Lung (tissue), 12 donors: ENCODE results near the gene IZUMO3. TPM values are rescaled to one million over a fixed set of nuclear protein-coding genes. Genes with fewer than 3 reads are reported as not detected.
"Not testable (repeated sequence)": the region's sequence is repeated elsewhere in the genome, so short reads cannot be mapped to it uniquely, and the experiment has no call there.

Experiments
- ATAC-seq: fragments of 200-7000 bp; cut with Tn5 transposase; one replicate; pipeline ENCODE4 v1.9.1; 2020; ENCODE audit warnings: moderate number of reproducible peaks; ENCODE audit not compliant: insufficient read depth, low FRiP score
- DNase-seq, 3 donors: peaks; one replicate each; pipeline ENCODE4 v3.0.0-alpha.2; 2013 to 2017
- H3K27ac ChIP-seq, 2 donors: one replicate each; pipeline ENCODE4 v1.5.1; 2013; ENCODE audit warnings: mild to moderate bottlenecking in 2 of 2, moderate library complexity in 2 of 2, control low read depth in 1 of 2, inconsistent platforms in 1 of 2, low read depth in 1 of 2, low read length in 1 of 2
- H3K27me3 ChIP-seq, 3 donors: one replicate each; pipeline ENCODE4 v1.5.1; 2013; ENCODE audit warnings: low read length in 2 of 3; ENCODE audit not compliant: control insufficient read depth in 3 of 3, insufficient read depth in 3 of 3
- H3K36me3 ChIP-seq, 4 donors: one replicate each; pipeline ENCODE4 v1.5.1; 2013; ENCODE audit warnings: low read length in 4 of 4, mild to moderate bottlenecking in 1 of 4, moderate library complexity in 1 of 4; ENCODE audit not compliant: control insufficient read depth in 4 of 4, insufficient read depth in 4 of 4
- H3K4me1 ChIP-seq, 5 donors: one replicate each; pipeline ENCODE4 v1.5.1; 2013; ENCODE audit warnings: low read length in 5 of 5, mild to moderate bottlenecking in 2 of 5, moderate library complexity in 1 of 5; ENCODE audit not compliant: control insufficient read depth in 5 of 5, insufficient read depth in 5 of 5
- H3K4me3 ChIP-seq: one replicate; pipeline ENCODE4 v1.5.1; 2013; ENCODE audit warnings: mild to moderate bottlenecking, control low read depth, moderate library complexity
- H3K9ac ChIP-seq, 2 donors: one replicate each; pipeline ENCODE4 v1.5.1; 2013; ENCODE audit warnings: low read length in 2 of 2, control low read depth in 1 of 2; ENCODE audit not compliant: insufficient read depth in 1 of 2
- H3K9me3 ChIP-seq, 4 donors: one replicate each; pipeline ENCODE4 v1.5.1; 2013; ENCODE audit warnings: low read length in 3 of 4, mild to moderate bottlenecking in 1 of 4, moderate library complexity in 1 of 4; ENCODE audit not compliant: control insufficient read depth in 4 of 4, insufficient read depth in 3 of 4
- CTCF ChIP-seq: IDR thresholded peaks from 2 replicates; pipeline ENCODE4 v1.5.1; 2012; ENCODE audit warnings: mild to moderate bottlenecking; ENCODE audit errors: control extremely low read depth, extremely low read depth
- WGBS, 2 donors: extraction: QIAGEN DNeasy Blood & Tissue Kit; methylation state at CpG; one replicate each; pipeline ENCODE4 v1.1.7; 2013; 5-methylcytosine and 5-hydroxymethylcytosine counted together
- polyA plus RNA-seq, 2 donors: library from polyadenylated mRNA; stranded (reverse); fragments of 200-250 nt; gene quantifications; one replicate each; pipeline ENCODE4 v1.2.1, GENCODE V29; 2013
- total RNA-seq, 2 donors: library from RNA; depleted of rRNA in 1 of 2; stranded (reverse); fragments of >200 nt in 1 of 2; gene quantifications; one replicate each; pipeline ENCODE4 v1.2.1, GENCODE V29; 2014 to 2021
- donor health status: control.
- donor health status: control.
- donor health status: Bipolar disorder and iron deficiency.
- donor health status: healthy.
- donor health status: DM: yes; HTN: yes; CAD: no.

IZUMO3 gene
- total and polyA plus RNA-seq, 4 donors: not detected

GRCh38 chr9:24587883-24588282 is 42.2 kb upstream of the IZUMO3 start:
- Histone ChIP-seq H3K27ac (no peak overlapping the region), H3K9me3 (peaks cover 0 to 5% (median 1%) of the 10 kb centered on the region in 4 donors), H3K27me3 (no peaks in the 10 kb centered on the region), H3K4me3 (no peak overlapping the region), H3K4me1 (no peaks in the 10 kb centered on the region), H3K36me3 (no peaks in the 10 kb centered on the region), H3K9ac (no peak overlapping the region)
- no peak for ATAC-seq
- WGBS, 2 donors: 70 to 76% methylated on average over 2 of the region's 2 CpGs
- no peak for DNase-seq
- no peak for TF ChIP-seq CTCF

- ATAC-seq: no peak
- Histone ChIP-seq H3K36me3 (no peaks in the 10 kb centered on the region), H3K4me3 (no peak overlapping the region), H3K4me1 (no peaks in the 10 kb centered on the region), H3K27ac (no peak overlapping the region), H3K9ac (no peak overlapping the region), H3K27me3 (no peaks in the 10 kb centered on the region), H3K9me3 (peaks cover 0 to 5% (median 1%) of the 10 kb centered on the region in 4 donors)
- no peak for TF ChIP-seq CTCF
- 51 to 66% methylated on average over 6 of the region's 6 CpGs for WGBS, 2 donors
- no peak for DNase-seq
Observed at GRCh38 chr9:24582146-24583126, 36.7 kb upstream of the IZUMO3 start.

GRCh38 chr9:24580005-24580404 is 34.3 kb upstream of the IZUMO3 start:
- WGBS, 2 donors: 77 to 82% methylated on average over 19 to 21 of the region's 21 CpGs
- not testable (repeated sequence) for H3K27ac ChIP-seq, H3K36me3 ChIP-seq, ATAC-seq, H3K9me3 ChIP-seq, H3K9ac ChIP-seq, H3K4me1 ChIP-seq, DNase-seq, H3K4me3 ChIP-seq, H3K27me3 ChIP-seq

GRCh38 chr9:24572406-24572805 is 26.7 kb upstream of the IZUMO3 start:
- WGBS, 2 donors: 91 to 94% methylated on average over 2 of the region's 2 CpGs

More at GRCh38 chr9:24572406-24572805, 26.7 kb upstream of the IZUMO3 start:
- no peak overlapping the region for H3K9ac ChIP-seq
- H3K4me3 ChIP-seq: no peak overlapping the region
- no peaks in the 10 kb centered on the region for H3K27me3 ChIP-seq
- no peak overlapping the region for H3K27ac ChIP-seq
- DNase-seq: peak in 2 of 3 donors; percentile 4 to 30
- H3K4me1 ChIP-seq: no peaks in the 10 kb centered on the region
- H3K9me3 ChIP-seq: no peaks in the 10 kb centered on the region
- ATAC-seq: no peak
- no peak for TF ChIP-seq CTCF
- no peaks in the 10 kb centered on the region for H3K36me3 ChIP-seq
